ENCODE measurements around the gene RPL3. TPM values are rescaled to one million over a fixed set of nuclear protein-coding genes. Genes with fewer than 3 reads are reported as not detected.
A peak's percentile ranks its signal among the peaks of the same experiment; 100 is the strongest.

RPL3 gene
- total RNA-seq, 2 experiments from 2014 or later, result 3,952 to 3,974 TPM

DNA sequence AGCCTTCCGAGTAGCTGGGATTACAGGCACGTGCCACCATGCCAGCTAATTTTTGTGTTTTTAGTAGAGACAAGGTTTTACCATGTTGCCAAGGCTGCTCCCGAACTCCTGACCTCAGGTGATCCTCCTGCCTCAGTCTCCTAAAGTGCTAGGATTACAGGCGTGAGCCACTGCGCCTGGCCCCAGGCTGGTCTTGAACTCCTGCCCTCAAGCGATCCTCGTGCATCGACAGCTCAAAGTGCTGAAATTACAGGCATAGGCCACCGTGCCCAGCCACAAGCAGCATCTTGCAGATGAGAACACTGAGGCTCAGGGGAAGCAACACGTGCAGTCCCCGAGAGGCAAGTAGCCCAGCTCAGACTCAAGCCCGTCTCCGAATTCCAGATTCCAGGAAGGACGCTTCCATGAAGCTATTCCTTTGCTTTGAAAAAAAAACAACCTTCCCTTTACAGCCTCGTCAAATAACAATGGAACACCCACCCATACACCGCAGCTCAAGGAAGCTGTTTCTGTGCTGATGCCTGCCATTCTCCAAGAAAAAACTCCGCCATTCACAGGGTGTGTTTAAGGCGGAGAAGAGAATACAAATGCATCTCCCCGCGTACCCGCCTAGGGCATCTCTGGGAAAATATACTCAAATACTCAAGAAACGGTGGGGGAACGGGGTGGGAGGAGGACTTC, 40.1 kb downstream of the RPL3 start:
- Histone ChIP-seq H3K4me1 (ENCODE audit: insufficient read depth, low read length) (peaks cover 6% of the 10 kb centered on the region), H3K9me3 (ENCODE audit: control insufficient read depth in 1 of 2, insufficient read depth in 1 of 2, low read length in 2 of 2) (peaks cover 0 to 9% of the 10 kb centered on the region in 2 experiments), H3K4me3 (ENCODE audit: low read length) (no peak overlapping the region), H3K36me3 (ENCODE audit: insufficient read depth, low read length) (no peaks in the 10 kb centered on the region), H3K27me3 (ENCODE audit: control insufficient read depth in 1 of 2, insufficient read depth in 2 of 2, low read length in 2 of 2) (peaks cover 0 to 2% of the 10 kb centered on the region in 2 experiments), H3K27ac (ENCODE audit: low read depth in 1 of 2, low read length in 2 of 2) (no peak overlapping the region)
- Mint-ChIP-seq H3K27me3 (peaks cover 14% of the 10 kb centered on the region), H3K36me3 (ENCODE audit: low read depth) (no peaks in the 10 kb centered on the region), H3K27ac (no peak overlapping the region), H3K9me3 (no peaks in the 10 kb centered on the region), H3K4me3 (no peak overlapping the region), H3K4me1 (ENCODE audit: low read depth) (no peaks in the 10 kb centered on the region)
- DNase-seq (no peak), ATAC-seq (ENCODE audit: poor library complexity) (no peak)
- POLR2A ChIA-PET, result no interaction called here
- CTCF ChIA-PET, result no interaction called here
- intact Hi-C loops (cut with DNase I, micrococcal nuclease), result no loop called here
- TF ChIP-seq, protein P1, sequence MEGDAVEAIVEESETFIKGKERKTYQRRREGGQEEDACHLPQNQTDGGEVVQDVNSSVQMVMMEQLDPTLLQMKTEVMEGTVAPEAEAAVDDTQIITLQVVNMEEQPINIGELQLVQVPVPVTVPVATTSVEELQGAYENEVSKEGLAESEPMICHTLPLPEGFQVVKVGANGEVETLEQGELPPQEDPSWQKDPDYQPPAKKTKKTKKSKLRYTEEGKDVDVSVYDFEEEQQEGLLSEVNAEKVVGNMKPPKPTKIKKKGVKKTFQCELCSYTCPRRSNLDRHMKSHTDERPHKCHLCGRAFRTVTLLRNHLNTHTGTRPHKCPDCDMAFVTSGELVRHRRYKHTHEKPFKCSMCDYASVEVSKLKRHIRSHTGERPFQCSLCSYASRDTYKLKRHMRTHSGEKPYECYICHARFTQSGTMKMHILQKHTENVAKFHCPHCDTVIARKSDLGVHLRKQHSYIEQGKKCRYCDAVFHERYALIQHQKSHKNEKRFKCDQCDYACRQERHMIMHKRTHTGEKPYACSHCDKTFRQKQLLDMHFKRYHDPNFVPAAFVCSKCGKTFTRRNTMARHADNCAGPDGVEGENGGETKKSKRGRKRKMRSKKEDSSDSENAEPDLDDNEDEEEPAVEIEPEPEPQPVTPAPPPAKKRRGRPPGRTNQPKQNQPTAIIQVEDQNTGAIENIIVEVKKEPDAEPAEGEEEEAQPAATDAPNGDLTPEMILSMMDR (IDR thresholded peaks at IDR 0.05), result no peak

DNA sequence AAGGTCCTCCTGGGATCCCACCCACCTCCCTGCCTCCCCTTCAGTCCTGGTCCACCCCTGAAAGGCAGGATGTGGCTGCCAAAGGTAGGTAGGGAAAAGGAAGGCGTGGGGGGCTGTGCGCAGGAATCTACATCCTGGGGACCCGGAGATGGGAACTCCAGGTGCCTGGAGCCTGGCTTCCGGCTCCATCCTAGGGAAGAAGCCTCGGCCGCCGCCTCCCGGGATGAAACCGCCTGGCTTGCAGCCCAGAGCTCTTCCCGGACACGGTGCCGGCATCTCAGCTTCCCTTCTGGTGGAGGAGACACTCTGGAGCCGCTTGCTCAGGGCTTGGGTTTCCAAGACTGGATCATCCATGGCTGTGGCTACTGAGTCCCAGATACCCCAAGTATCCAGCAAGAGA, 41.4 kb downstream of the RPL3 start:
- H3K27me3 Mint-ChIP-seq, result peaks cover 14% of the 10 kb centered on the region
- H3K27me3 ChIP-seq (ENCODE audit: control insufficient read depth in 1 of 2, insufficient read depth in 2 of 2, low read length in 2 of 2), result peaks cover 0 to 2% of the 10 kb centered on the region in 2 experiments
- H3K9me3 Mint-ChIP-seq, result no peaks in the 10 kb centered on the region
- ATAC-seq (ENCODE audit: poor library complexity) (no peak), DNase-seq (no peak)
- no peak overlapping the region for H3K4me3 ChIP-seq (ENCODE audit: low read length)
- peaks cover 0 to 6% of the 10 kb centered on the region in 2 experiments for H3K9me3 ChIP-seq (ENCODE audit: control insufficient read depth in 1 of 2, insufficient read depth in 1 of 2, low read length in 2 of 2)
- H3K36me3 Mint-ChIP-seq (ENCODE audit: low read depth), result no peaks in the 10 kb centered on the region
- H3K27ac Mint-ChIP-seq, result no peak overlapping the region
- H3K27ac ChIP-seq (ENCODE audit: low read depth in 1 of 2, low read length in 2 of 2), result no peak overlapping the region
- CTCF ChIA-PET, result no interaction called here
- TF ChIP-seq, protein P1 (IDR thresholded peaks at IDR 0.05), result no peak
- H3K4me1 Mint-ChIP-seq (ENCODE audit: low read depth), result no peaks in the 10 kb centered on the region
- POLR2A ChIA-PET, result no interaction called here
- H3K4me1 ChIP-seq (ENCODE audit: insufficient read depth, low read length), result peaks cover 2% of the 10 kb centered on the region
- intact Hi-C loops (cut with DNase I, micrococcal nuclease), result no loop called here
- H3K4me3 Mint-ChIP-seq, result no peak overlapping the region
- H3K36me3 ChIP-seq (ENCODE audit: insufficient read depth, low read length), result no peaks in the 10 kb centered on the region

DNA sequence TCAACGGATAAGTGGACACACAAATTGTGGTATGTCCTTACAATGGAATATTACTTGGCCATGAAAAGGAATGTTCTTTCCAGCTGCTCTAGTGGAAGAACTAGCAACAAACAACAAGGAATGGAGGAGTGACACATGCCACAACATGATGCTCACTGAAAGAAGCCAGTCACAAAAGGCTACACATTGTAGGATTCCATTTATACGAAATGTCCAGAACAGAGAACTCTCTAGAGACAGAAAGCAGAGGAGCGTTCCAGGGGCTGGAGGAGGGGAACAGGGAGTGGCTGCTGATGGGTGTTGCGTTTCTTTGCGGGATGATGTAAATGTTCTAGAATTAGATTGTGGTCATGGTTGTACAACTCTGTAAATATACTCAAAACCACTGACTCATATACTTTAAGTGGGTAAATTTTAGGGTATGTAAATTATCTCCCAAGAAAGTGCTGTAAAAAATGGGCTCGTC, 42.2 kb downstream of the RPL3 start:
- POLR2A ChIA-PET, result no interaction called here
- no peak overlapping the region for H3K27ac Mint-ChIP-seq
- intact Hi-C loops (cut with DNase I, micrococcal nuclease), result no loop called here
- Histone ChIP-seq H3K27me3 (ENCODE audit: control insufficient read depth in 1 of 2, insufficient read depth in 2 of 2, low read length in 2 of 2) (peaks cover 0 to 2% of the 10 kb centered on the region in 2 experiments), H3K4me1 (ENCODE audit: insufficient read depth, low read length) (no peaks in the 10 kb centered on the region), H3K9me3 (ENCODE audit: control insufficient read depth in 1 of 2, insufficient read depth in 1 of 2, low read length in 2 of 2) (peaks cover 0 to 6% of the 10 kb centered on the region in 2 experiments), H3K4me3 (ENCODE audit: low read length) (no peak overlapping the region), H3K36me3 (ENCODE audit: insufficient read depth, low read length) (no peaks in the 10 kb centered on the region), H3K27ac (ENCODE audit: low read depth in 1 of 2, low read length in 2 of 2) (no peak overlapping the region)
- CTCF ChIA-PET, result no interaction called here
- H3K4me3 Mint-ChIP-seq, result no peak overlapping the region
- ATAC-seq (ENCODE audit: poor library complexity) (no peak), DNase-seq (peak in 2 of 14 experiments; percentile 27 to 47)
- peaks cover 14% of the 10 kb centered on the region for H3K27me3 Mint-ChIP-seq
- TF ChIP-seq, protein P1 (IDR thresholded peaks at IDR 0.05), result no peak
- H3K36me3 Mint-ChIP-seq (ENCODE audit: low read depth), result no peaks in the 10 kb centered on the region
- H3K4me1 Mint-ChIP-seq (ENCODE audit: low read depth), result no peaks in the 10 kb centered on the region
- no peaks in the 10 kb centered on the region for H3K9me3 Mint-ChIP-seq

Data from CD4-positive, alpha-beta T cell (primary cell).